ENCODE measurements around the gene TAF4B.

The TAF4B gene

DNA sequence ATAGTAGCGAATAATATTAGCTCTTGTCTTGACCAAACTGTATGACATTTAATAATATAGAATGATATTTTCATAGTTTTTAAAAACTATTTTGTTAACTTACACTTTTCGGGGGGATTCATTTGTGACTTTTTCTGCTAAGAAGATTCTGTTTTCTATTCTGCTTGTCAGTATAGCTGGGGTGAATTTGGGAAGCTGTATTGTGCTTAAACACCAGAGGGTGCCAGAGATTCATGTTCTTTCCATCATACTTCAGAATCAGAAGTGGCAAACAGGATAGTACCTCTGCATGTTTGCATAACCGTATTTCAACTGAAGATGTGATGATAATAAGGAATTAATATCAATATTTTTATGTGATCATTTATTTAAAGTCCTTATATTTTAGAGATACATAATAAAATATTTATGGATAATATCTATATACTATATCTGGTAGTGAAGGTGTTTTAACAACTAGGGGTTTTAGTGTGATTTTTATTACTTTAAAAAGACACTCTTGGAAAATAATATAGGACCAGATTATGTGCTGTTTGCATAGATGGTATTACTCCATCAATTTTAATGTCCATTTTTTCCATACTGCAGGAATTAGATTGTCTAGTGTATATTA, 81.0 kb downstream of the TAF4B start:
- peaks cover 26% of the 10 kb centered on the region for H3K36me3 Mint-ChIP-seq (ENCODE audit: low read depth)
- no peak for DNase-seq
- H3K4me3 Mint-ChIP-seq: no peak overlapping the region
- no peaks in the 10 kb centered on the region for H3K27me3 Mint-ChIP-seq
- peaks cover 2% of the 10 kb centered on the region for H3K9me3 Mint-ChIP-seq
- H3K4me1 Mint-ChIP-seq (ENCODE audit: low read depth): peaks cover 4% of the 10 kb centered on the region
- no peak overlapping the region for H3K27ac Mint-ChIP-seq

DNA sequence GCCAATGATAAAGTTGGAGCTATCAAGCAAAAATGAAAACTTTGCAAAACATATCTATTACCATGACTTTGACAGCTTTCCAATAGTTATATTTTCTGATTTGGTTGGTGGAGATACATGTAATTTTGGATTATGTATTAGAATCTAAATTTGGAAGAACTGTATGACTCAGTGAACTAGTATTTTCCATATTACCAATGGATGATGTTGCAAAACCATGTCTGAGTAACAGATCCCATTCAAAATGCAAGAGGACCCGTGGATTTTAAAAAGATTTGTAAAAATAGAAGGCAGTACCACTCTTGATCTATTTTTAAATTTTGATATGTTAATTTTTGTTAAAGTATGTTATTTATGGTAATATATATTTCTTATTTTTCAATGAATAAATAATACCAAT, 83.0 kb downstream of the TAF4B start:
- Mint-ChIP-seq H3K27me3 (no peaks in the 10 kb centered on the region), H3K36me3 (ENCODE audit: low read depth) (peaks cover 28% of the 10 kb centered on the region), H3K4me1 (ENCODE audit: low read depth) (peaks cover 4% of the 10 kb centered on the region), H3K4me3 (no peak overlapping the region), H3K9me3 (no peaks in the 10 kb centered on the region), H3K27ac (no peak overlapping the region)
- no peak for DNase-seq

- Mint-ChIP-seq H3K4me1 (ENCODE audit: low read depth) (peaks cover 4% of the 10 kb centered on the region), H3K27me3 (no peaks in the 10 kb centered on the region), H3K27ac (no peak overlapping the region), H3K4me3 (no peak overlapping the region), H3K9me3 (no peaks in the 10 kb centered on the region), H3K36me3 (ENCODE audit: low read depth) (peaks cover 44% of the 10 kb centered on the region)
- no peak for DNase-seq
Measured at GRCh38 chr18:26312199-26312598, 86.0 kb downstream of the TAF4B start.

- Mint-ChIP-seq H3K27ac (no peak overlapping the region), H3K27me3 (no peaks in the 10 kb centered on the region), H3K36me3 (ENCODE audit: low read depth) (peaks cover 73% of the 10 kb centered on the region), H3K4me3 (no peak overlapping the region), H3K9me3 (no peaks in the 10 kb centered on the region), H3K4me1 (ENCODE audit: low read depth) (no peaks in the 10 kb centered on the region)
- no peak for DNase-seq
Measured at GRCh38 chr18:26317398-26317797, 91.2 kb downstream of the TAF4B start.

- Mint-ChIP-seq H3K4me1 (ENCODE audit: low read depth) (peaks cover 9% of the 10 kb centered on the region), H3K9me3 (no peaks in the 10 kb centered on the region), H3K36me3 (ENCODE audit: low read depth) (peaks cover 82% of the 10 kb centered on the region), H3K4me3 (no peak overlapping the region), H3K27me3 (no peaks in the 10 kb centered on the region), H3K27ac (no peak overlapping the region)
- no peak for DNase-seq
Measured at GRCh38 chr18:26320686-26321085, 94.4 kb downstream of the TAF4B start.

- Mint-ChIP-seq H3K9me3 (no peaks in the 10 kb centered on the region), H3K27me3 (no peaks in the 10 kb centered on the region), H3K4me3 (no peak overlapping the region), H3K27ac (no peak overlapping the region), H3K36me3 (ENCODE audit: low read depth) (peaks cover 82% of the 10 kb centered on the region), H3K4me1 (ENCODE audit: low read depth) (peaks cover 11% of the 10 kb centered on the region)
- DNase-seq: no peak
Measured at GRCh38 chr18:26322890-26323653, 96.8 kb downstream of the TAF4B start.

GRCh38 chr18:26325771-26326170, 99.5 kb downstream of the TAF4B start:
- no peak overlapping the region for H3K4me3 Mint-ChIP-seq
- H3K36me3 Mint-ChIP-seq (ENCODE audit: low read depth): peaks cover 64% of the 10 kb centered on the region
- no peaks in the 10 kb centered on the region for H3K9me3 Mint-ChIP-seq
- no peak for DNase-seq
- H3K27ac Mint-ChIP-seq: no peak overlapping the region
- H3K4me1 Mint-ChIP-seq (ENCODE audit: low read depth): peaks cover 11% of the 10 kb centered on the region
- no peaks in the 10 kb centered on the region for H3K27me3 Mint-ChIP-seq

GRCh38 chr18:26327062-26327461, 100.8 kb downstream of the TAF4B start:
- Mint-ChIP-seq H3K36me3 (ENCODE audit: low read depth) (peaks cover 52% of the 10 kb centered on the region), H3K4me3 (no peak overlapping the region), H3K9me3 (no peaks in the 10 kb centered on the region), H3K27ac (no peak overlapping the region), H3K27me3 (no peaks in the 10 kb centered on the region), H3K4me1 (ENCODE audit: low read depth) (peaks cover 11% of the 10 kb centered on the region)
- DNase-seq: no peak

DNA sequence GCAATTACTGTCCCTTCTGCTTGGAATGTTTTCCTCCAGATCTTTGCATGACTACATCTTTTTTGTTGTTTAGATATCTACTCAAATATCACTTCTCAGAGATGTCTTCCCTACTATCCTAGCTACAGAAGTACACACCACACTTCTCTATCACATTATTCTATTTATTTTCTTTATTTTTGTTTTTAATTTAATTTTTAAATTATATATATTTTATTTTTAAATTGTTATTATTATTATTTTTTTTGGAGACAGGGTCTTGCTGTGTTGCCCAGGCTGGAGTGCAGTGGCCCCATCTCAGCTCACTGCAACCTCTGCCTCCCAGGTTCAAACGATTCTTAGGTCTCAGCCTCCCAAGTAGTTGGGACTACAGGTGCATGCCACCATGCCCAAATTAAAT, 106.7 kb downstream of the TAF4B start:
- H3K4me3 Mint-ChIP-seq: no peak overlapping the region
- no peak overlapping the region for H3K27ac Mint-ChIP-seq
- no peak for DNase-seq
- H3K9me3 Mint-ChIP-seq: no peaks in the 10 kb centered on the region
- H3K36me3 Mint-ChIP-seq (ENCODE audit: low read depth): peaks cover 32% of the 10 kb centered on the region
- H3K4me1 Mint-ChIP-seq (ENCODE audit: low read depth): peaks cover 4% of the 10 kb centered on the region
- no peaks in the 10 kb centered on the region for H3K27me3 Mint-ChIP-seq

DNA sequence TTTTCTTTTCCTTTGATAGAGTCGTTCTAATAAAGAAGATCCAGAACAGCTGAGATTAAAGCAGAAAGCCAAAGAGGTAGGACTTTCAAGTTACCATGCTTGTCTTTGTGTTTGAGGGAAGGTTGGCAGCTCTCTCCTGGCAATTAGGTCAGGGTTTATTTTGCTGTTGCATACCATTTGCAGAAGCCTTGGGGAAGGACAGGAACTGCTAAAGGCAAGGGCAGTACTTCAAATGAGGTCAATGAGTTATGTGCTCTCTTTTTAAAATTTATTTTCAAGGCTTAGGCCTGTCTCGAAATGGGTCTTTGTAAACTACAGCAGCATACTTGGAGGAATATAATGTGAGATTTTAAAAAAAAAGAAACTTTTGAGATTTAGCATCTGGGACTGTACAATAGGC, 108.9 kb downstream of the TAF4B start:
- DNase-seq: no peak
- Mint-ChIP-seq H3K9me3 (no peaks in the 10 kb centered on the region), H3K36me3 (ENCODE audit: low read depth) (peaks cover 47% of the 10 kb centered on the region), H3K27me3 (no peaks in the 10 kb centered on the region), H3K4me3 (no peak overlapping the region), H3K4me1 (ENCODE audit: low read depth) (peaks cover 4% of the 10 kb centered on the region), H3K27ac (no peak overlapping the region)

GRCh38 chr18:26335571-26336487, 109.6 kb downstream of the TAF4B start:
- H3K36me3 Mint-ChIP-seq (ENCODE audit: low read depth): peaks cover 52% of the 10 kb centered on the region
- H3K27ac Mint-ChIP-seq: no peak overlapping the region
- H3K9me3 Mint-ChIP-seq: no peaks in the 10 kb centered on the region
- H3K27me3 Mint-ChIP-seq: no peaks in the 10 kb centered on the region
- DNase-seq: no peak
- peaks cover 4% of the 10 kb centered on the region for H3K4me1 Mint-ChIP-seq (ENCODE audit: low read depth)
- H3K4me3 Mint-ChIP-seq: no peak overlapping the region

- Mint-ChIP-seq H3K36me3 (ENCODE audit: low read depth) (peaks cover 59% of the 10 kb centered on the region), H3K9me3 (no peaks in the 10 kb centered on the region), H3K4me3 (no peak overlapping the region), H3K4me1 (ENCODE audit: low read depth) (peaks cover 4% of the 10 kb centered on the region), H3K27me3 (no peaks in the 10 kb centered on the region), H3K27ac (no peak overlapping the region)
- DNase-seq: no peak
Measured at GRCh38 chr18:26336572-26336971, 110.3 kb downstream of the TAF4B start.

GRCh38 chr18:26342646-26343045, 116.4 kb downstream of the TAF4B start:
- Mint-ChIP-seq H3K27me3 (no peaks in the 10 kb centered on the region), H3K36me3 (ENCODE audit: low read depth) (peaks cover 85% of the 10 kb centered on the region), H3K27ac (no peak overlapping the region), H3K4me3 (no peak overlapping the region), H3K9me3 (peaks cover 32% of the 10 kb centered on the region), H3K4me1 (ENCODE audit: low read depth) (no peaks in the 10 kb centered on the region)
- no peak for DNase-seq

DNA sequence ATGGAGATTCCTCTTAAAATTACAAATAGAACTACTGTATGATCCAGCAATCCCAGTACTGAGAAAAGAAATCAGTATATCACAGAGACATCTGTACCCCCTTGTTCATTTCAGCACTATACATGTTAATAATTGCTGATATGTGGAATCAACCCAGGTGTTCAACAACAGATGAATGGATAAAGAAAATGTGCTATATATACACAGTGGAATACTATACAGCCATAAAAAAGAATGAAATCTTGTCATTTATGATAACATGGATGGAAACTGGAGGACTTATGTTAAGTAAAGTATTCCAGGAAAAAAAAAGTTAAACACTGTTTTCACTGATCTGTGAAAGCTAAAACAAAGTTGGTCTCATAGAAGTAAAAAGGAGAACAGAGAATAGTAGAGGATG, 124.7 kb downstream of the TAF4B start:
- H3K36me3 Mint-ChIP-seq (ENCODE audit: low read depth): peaks cover 36% of the 10 kb centered on the region
- H3K4me3 Mint-ChIP-seq: no peak overlapping the region
- no peaks in the 10 kb centered on the region for H3K4me1 Mint-ChIP-seq (ENCODE audit: low read depth)
- no peak for DNase-seq
- no peaks in the 10 kb centered on the region for H3K27me3 Mint-ChIP-seq
- H3K9me3 Mint-ChIP-seq: peaks cover 30% of the 10 kb centered on the region
- H3K27ac Mint-ChIP-seq: no peak overlapping the region

All from activated T-cell treated with anti-CD3 and anti-CD28 coated beads, Interleukin-2, amount 50 U/mL, for 24 hours (primary cell).